ENCODE results near the gene KCTD7. TPM values are rescaled to one million over a fixed set of nuclear protein-coding genes. Genes with fewer than 3 reads are reported as not detected.
"Not testable (repeated sequence)": the region's sequence is repeated elsewhere in the genome, so short reads cannot be mapped to it uniquely, and the experiment has no call there.

Gene KCTD7
- total RNA-seq, 1 donor from 2014 or later: 9.2 TPM

DNA sequence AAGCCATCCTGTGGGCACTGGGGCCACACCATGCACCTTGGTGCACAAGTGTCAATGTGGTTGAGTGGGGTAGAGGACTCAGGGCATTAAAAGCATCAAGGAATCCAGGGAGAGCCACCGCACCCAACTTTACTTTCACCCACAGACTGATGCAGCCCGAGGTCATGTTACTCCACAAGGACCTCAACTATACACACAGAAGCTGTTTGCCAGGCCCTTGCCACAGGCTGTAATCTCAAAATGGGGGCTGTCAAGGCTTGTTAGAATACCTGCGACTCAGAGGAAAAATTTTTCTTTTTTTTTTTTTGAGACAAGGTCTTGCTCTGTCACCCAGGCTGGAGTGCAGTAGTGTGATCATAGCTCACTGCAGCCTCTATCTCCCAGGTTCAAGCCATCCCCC, 26.5 kb upstream of the KCTD7 start:
- Histone ChIP-seq H3K4me2 (no peak overlapping the region), H3K9ac (no peak overlapping the region)

DNA sequence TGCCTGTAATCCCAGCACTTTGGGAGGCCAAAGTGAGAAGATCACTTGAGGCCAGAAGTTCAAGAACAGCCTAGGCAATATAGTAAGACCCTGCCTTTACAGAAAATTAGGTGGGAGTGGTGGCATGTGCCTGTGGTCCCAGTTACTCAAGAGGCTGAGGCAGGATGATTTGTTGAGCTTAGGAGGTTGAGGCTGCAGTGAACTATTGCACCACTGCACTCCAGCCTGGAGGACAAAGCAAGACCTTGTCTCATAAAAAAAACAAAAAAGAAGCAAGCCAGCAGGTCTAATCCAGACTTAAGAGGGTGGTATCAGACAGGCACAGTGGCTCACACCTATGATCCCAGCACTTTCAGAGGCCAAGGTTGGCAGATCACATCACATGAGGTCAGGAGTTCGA, 24.5 kb upstream of the KCTD7 start:
- Histone ChIP-seq H3K27me3 (no peaks in the 10 kb centered on the region), H3K4me1 (no peaks in the 10 kb centered on the region), H3K4me2 (no peak overlapping the region), H3F3A (ENCODE audit: low read depth) (peaks cover 3% of the 10 kb centered on the region), H3K36me3 (no peaks in the 10 kb centered on the region), H3K27ac (no peak overlapping the region), H3K4me3 (no peak overlapping the region), H3K9me3 (ENCODE audit: low read depth) (no peaks in the 10 kb centered on the region), H3K79me2 (ENCODE audit: low read depth) (no peaks in the 10 kb centered on the region), H2AFZ (replicated peaks) (no peak overlapping the region), H3K9ac (no peak overlapping the region), H4K20me1 (ENCODE audit: low read depth) (no peaks in the 10 kb centered on the region)
- Mint-ChIP-seq H3K4me1 (peaks cover 3% of the 10 kb centered on the region), H3K27me3 (ENCODE audit: insufficient read depth, low read depth) (peaks cover 8% of the 10 kb centered on the region), H3K27ac (no peak overlapping the region), H3K36me3 (no peaks in the 10 kb centered on the region), H3K9me3 (no peaks in the 10 kb centered on the region), H3K4me3 (no peak overlapping the region)
- no peak for TF ChIP-seq EZH2 (IDR thresholded peaks at IDR 0.05)
- TF ChIP-seq, protein P1, sequence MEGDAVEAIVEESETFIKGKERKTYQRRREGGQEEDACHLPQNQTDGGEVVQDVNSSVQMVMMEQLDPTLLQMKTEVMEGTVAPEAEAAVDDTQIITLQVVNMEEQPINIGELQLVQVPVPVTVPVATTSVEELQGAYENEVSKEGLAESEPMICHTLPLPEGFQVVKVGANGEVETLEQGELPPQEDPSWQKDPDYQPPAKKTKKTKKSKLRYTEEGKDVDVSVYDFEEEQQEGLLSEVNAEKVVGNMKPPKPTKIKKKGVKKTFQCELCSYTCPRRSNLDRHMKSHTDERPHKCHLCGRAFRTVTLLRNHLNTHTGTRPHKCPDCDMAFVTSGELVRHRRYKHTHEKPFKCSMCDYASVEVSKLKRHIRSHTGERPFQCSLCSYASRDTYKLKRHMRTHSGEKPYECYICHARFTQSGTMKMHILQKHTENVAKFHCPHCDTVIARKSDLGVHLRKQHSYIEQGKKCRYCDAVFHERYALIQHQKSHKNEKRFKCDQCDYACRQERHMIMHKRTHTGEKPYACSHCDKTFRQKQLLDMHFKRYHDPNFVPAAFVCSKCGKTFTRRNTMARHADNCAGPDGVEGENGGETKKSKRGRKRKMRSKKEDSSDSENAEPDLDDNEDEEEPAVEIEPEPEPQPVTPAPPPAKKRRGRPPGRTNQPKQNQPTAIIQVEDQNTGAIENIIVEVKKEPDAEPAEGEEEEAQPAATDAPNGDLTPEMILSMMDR (IDR thresholded peaks at IDR 0.05): no peak
- no peak for TF ChIP-seq EZH2phosphoT487 (IDR thresholded peaks at IDR 0.05)
- no peak for DNase-seq (ENCODE audit: low spot score)

More for the DNA sequence above, 26.5 kb upstream of the KCTD7 start:
- H3K4me3 ChIP-seq: no peak overlapping the region
- no peak overlapping the region for H2AFZ ChIP-seq (replicated peaks)
- H3F3A ChIP-seq (ENCODE audit: low read depth): no peaks in the 10 kb centered on the region
- Mint-ChIP-seq H3K27me3 (ENCODE audit: insufficient read depth, low read depth) (peaks cover 4% of the 10 kb centered on the region), H3K4me1 (no peaks in the 10 kb centered on the region), H3K9me3 (no peaks in the 10 kb centered on the region), H3K36me3 (no peaks in the 10 kb centered on the region), H3K27ac (no peak overlapping the region), H3K4me3 (no peak overlapping the region)
- no peak overlapping the region for H3K27ac ChIP-seq
- H3K79me2 ChIP-seq (ENCODE audit: low read depth): no peaks in the 10 kb centered on the region
- no peaks in the 10 kb centered on the region for H3K4me1 ChIP-seq
- no peaks in the 10 kb centered on the region for H4K20me1 ChIP-seq (ENCODE audit: low read depth)
- TF ChIP-seq EZH2 (IDR thresholded peaks at IDR 0.05) (no peak), EZH2phosphoT487 (IDR thresholded peaks at IDR 0.05) (no peak)
- TF ChIP-seq, protein P1 (IDR thresholded peaks at IDR 0.05): no peak
- DNase-seq (ENCODE audit: low spot score): no peak
- H3K36me3 ChIP-seq: no peaks in the 10 kb centered on the region
- H3K9me3 ChIP-seq (ENCODE audit: low read depth): no peaks in the 10 kb centered on the region
- H3K27me3 ChIP-seq: no peaks in the 10 kb centered on the region

DNA sequence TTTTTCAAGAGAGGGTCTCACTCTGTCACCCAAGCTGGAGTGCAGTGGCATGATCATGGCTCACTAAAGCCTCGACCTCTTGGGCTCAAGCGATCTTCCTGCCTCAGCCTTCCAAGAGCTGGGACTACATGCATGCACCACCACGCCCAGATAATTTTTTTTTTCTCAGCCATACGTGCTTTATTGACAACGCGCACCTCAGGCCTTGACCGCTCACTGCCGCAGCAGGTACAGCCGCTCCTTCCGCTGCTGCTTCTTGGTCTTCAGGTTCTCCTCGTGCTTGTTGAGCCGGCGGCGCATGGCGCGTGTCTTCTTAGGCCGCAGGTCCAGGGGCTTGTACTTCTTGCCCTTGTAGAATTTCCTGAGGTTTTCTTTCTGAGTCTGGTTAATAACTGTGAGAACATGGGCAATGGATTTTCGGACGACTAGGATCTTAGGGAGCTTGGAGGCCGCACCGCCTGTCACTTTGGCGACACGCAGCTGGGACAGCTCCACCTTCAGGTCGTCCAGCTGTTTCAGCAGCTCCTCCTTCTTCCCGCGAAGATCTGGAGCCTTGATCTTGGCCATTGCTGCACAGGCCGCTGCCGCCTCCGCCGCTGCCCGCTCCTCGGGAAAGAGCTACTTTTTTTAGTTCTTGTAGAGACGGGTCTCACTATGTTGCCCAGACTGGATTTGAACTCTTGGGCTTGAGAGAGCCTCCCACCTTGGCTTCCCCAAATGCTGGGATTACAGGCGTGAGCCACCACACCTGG, 22.0 kb upstream of the KCTD7 start:
- DNase-seq (ENCODE audit: low spot score); H3K9me3 Mint-ChIP-seq; H3K27ac Mint-ChIP-seq: not testable (repeated sequence)

DNA sequence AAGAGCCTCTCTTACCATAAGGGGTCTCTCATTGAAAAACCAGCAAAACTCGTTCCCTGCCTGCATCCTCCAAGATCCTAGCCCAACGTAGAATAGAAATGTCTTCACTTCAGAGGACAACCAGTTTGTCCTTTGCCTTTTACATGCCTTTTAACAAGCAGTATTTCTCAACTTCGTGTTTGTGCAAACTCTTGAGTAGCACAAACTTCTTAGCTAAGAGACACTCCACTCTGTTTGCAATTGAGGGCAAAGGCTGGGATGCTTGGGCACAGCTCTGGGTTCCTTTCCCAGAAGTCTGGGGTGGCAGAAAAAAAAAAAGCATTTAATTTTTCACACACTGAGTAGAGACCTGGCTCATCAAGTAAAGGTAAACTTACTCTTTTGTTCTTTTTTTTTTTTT, 19.5 kb upstream of the KCTD7 start:
- Histone ChIP-seq H3K4me2 (no peak overlapping the region), H3K9ac (no peak overlapping the region), H3F3A (ENCODE audit: low read depth) (peaks cover 3% of the 10 kb centered on the region), H3K4me1 (no peaks in the 10 kb centered on the region), H3K9me3 (ENCODE audit: low read depth) (no peaks in the 10 kb centered on the region), H3K27ac (no peak overlapping the region), H3K27me3 (no peaks in the 10 kb centered on the region), H4K20me1 (ENCODE audit: low read depth) (no peaks in the 10 kb centered on the region), H2AFZ (replicated peaks) (peak overlapping the region; percentile 17), H3K36me3 (no peaks in the 10 kb centered on the region), H3K4me3 (no peak overlapping the region), H3K79me2 (ENCODE audit: low read depth) (no peaks in the 10 kb centered on the region)
- H3K36me3 Mint-ChIP-seq: peaks cover 1% of the 10 kb centered on the region
- H3K9me3 Mint-ChIP-seq: peaks cover 5% of the 10 kb centered on the region
- H3K4me1 Mint-ChIP-seq: peaks cover 3% of the 10 kb centered on the region
- H3K27ac Mint-ChIP-seq: no peak overlapping the region
- peaks cover 8% of the 10 kb centered on the region for H3K27me3 Mint-ChIP-seq (ENCODE audit: insufficient read depth, low read depth)
- H3K4me3 Mint-ChIP-seq: no peak overlapping the region
- no peak for DNase-seq (ENCODE audit: low spot score)
- no peak for TF ChIP-seq EZH2 (IDR thresholded peaks at IDR 0.05)
- TF ChIP-seq, protein P1 (IDR thresholded peaks at IDR 0.05): no peak
- no peak for TF ChIP-seq EZH2phosphoT487 (IDR thresholded peaks at IDR 0.05)

More for the DNA sequence above, 22.0 kb upstream of the KCTD7 start:
- not testable (repeated sequence) for H4K20me1 ChIP-seq (ENCODE audit: low read depth); H3K36me3 ChIP-seq; H3K9me3 ChIP-seq (ENCODE audit: low read depth); H2AFZ ChIP-seq (replicated peaks); H3K4me3 ChIP-seq; H3K4me2 ChIP-seq; H3K4me1 Mint-ChIP-seq; H3K36me3 Mint-ChIP-seq; H3K4me1 ChIP-seq; H3K27me3 ChIP-seq; H3F3A ChIP-seq (ENCODE audit: low read depth); H3K4me3 Mint-ChIP-seq; H3K27ac ChIP-seq; H3K79me2 ChIP-seq (ENCODE audit: low read depth); H3K27me3 Mint-ChIP-seq (ENCODE audit: insufficient read depth, low read depth); H3K9ac ChIP-seq

DNA sequence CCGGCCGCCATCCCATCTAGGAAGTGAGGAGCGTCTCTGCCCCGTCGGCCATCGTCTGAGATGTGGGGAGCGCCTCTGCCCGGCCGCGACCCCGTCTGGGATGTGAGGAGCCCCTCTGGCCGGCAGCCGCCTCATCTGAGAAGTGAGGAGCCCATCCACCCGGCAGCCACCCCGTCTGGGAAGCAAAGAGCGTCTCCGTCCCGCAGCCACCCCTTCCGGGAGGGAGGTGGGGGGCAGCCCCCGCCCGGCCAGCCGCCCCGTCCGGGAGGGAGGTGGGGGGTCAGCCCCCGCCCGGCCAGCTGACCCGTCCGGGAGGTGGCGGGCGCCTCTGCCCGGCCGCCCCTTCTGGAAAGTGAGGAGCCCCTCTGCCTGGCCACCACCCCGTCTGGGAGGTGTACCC, 14.1 kb upstream of the KCTD7 start:
- H3K36me3 Mint-ChIP-seq; DNase-seq (ENCODE audit: low spot score); H3K79me2 ChIP-seq (ENCODE audit: low read depth); H3K9me3 Mint-ChIP-seq; H3K36me3 ChIP-seq; H2AFZ ChIP-seq (replicated peaks); H3K9me3 ChIP-seq (ENCODE audit: low read depth); H3K27me3 ChIP-seq; H4K20me1 ChIP-seq (ENCODE audit: low read depth); H3K4me3 ChIP-seq; H3K27ac Mint-ChIP-seq; H3F3A ChIP-seq (ENCODE audit: low read depth); H3K9ac ChIP-seq; H3K4me1 Mint-ChIP-seq; H3K27ac ChIP-seq; H3K4me2 ChIP-seq; H3K4me1 ChIP-seq; H3K4me3 Mint-ChIP-seq; H3K27me3 Mint-ChIP-seq (ENCODE audit: insufficient read depth, low read depth): not testable (repeated sequence)

All from neural progenitor cell (in vitro differentiated cells).